Coronary artery (tissue), 2 donors: Measurements from ENCODE around the gene DNASE1L2.

Experiments
- DNase-seq: peaks from one replicate; pipeline ENCODE4 v3.0.0-alpha.2; 2017; ENCODE audit warnings: low spot score
- H3K27ac ChIP-seq, 2 donors: fragments of 200-600 bp; sonication (generic); one replicate each; pipeline ENCODE4 v1.5.1; 2016 to 2019
- H3K4me3 ChIP-seq: fragments of 200-600 bp; sonication (generic); 2 replicates; pipeline ENCODE4 v1.5.1; 2016; ENCODE audit warnings: mild to moderate bottlenecking, moderate library complexity
- TF ChIP-seq, protein P1 (sequence below): fragments of 200-600 bp; sonication (generic); IDR thresholded peaks from one replicate; pipeline ENCODE4 v1.5.1; 2019; ENCODE audit warnings: antibody characterized with exemption

Gene DNASE1L2

DNA sequence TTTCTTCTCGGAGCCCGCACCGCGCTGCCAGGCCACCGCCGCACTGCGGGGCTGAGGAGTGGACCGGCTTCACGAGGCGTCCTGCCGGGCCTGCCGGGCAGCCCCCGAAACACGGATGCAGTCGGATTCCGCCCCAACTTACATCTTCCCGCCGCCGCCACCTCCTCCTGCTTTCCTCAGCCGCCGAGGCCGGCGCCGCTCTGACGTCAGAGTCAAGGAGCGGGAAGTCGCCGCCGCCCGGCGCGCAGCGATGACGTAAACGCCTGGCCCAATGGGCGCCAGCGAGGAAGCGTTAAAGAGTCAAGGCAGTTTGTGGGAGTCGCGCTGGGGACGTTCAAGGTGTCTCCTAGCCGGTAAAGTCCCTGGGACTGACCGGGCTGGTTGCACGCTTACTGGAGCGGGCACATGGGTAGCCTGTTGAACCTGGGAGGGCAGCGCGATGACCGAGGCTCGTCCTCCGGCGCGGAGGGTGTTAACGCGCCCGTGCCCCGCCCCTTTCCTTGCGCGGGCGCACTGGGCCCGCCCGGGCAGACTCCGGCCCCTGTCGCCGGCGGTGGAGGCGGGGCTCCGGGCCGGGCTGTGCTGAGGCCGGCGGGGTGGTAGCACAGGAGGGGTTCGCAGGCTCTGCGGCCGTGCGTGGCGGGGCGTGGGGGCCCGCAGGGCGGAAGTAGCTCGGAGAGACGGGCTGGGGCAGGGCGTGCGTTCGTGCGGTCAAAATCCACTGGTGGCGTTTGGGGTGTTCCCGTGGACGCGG lies 31.8 kb downstream of the DNASE1L2 start, which contains the start of gene RNPS1:
RNPS1 (minus strand) TSS at position 214 of the 754 bp plus-strand sequence. CDS start 3,483 bp downstream, outside the sequence.
- DNase-seq: peak; percentile 96
- TF ChIP-seq, protein P1, sequence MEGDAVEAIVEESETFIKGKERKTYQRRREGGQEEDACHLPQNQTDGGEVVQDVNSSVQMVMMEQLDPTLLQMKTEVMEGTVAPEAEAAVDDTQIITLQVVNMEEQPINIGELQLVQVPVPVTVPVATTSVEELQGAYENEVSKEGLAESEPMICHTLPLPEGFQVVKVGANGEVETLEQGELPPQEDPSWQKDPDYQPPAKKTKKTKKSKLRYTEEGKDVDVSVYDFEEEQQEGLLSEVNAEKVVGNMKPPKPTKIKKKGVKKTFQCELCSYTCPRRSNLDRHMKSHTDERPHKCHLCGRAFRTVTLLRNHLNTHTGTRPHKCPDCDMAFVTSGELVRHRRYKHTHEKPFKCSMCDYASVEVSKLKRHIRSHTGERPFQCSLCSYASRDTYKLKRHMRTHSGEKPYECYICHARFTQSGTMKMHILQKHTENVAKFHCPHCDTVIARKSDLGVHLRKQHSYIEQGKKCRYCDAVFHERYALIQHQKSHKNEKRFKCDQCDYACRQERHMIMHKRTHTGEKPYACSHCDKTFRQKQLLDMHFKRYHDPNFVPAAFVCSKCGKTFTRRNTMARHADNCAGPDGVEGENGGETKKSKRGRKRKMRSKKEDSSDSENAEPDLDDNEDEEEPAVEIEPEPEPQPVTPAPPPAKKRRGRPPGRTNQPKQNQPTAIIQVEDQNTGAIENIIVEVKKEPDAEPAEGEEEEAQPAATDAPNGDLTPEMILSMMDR: no peak
- H3K27ac ChIP-seq: peak within 1 kb of the TSS; percentile 87 to 97
- H3K4me3 ChIP-seq: peak within 1 kb of the TSS; percentile 97

DNA sequence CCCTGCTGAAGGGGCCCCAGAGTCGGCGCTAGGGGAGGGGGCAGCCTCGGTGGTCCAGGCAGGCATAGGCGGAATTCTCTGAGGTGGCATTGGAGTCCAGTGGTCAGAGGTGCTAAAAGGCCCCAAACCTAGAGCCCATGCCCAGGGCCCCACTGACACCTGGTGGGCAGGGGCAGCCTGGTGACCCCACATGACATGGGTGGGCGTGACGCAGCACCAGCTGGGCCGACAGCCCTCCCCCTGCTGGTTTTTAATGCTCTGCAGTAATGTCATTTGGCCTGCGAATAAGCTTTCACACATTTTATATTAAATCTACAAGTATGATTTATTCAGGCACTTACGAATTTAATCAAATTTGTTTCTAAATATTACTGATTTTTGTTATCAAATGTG lies 33.8 kb downstream of the DNASE1L2 start:
- H3K27ac ChIP-seq: no peak overlapping the region
- no peak for DNase-seq
- H3K4me3 ChIP-seq: no peak overlapping the region
- TF ChIP-seq, protein P1: no peak

DNA sequence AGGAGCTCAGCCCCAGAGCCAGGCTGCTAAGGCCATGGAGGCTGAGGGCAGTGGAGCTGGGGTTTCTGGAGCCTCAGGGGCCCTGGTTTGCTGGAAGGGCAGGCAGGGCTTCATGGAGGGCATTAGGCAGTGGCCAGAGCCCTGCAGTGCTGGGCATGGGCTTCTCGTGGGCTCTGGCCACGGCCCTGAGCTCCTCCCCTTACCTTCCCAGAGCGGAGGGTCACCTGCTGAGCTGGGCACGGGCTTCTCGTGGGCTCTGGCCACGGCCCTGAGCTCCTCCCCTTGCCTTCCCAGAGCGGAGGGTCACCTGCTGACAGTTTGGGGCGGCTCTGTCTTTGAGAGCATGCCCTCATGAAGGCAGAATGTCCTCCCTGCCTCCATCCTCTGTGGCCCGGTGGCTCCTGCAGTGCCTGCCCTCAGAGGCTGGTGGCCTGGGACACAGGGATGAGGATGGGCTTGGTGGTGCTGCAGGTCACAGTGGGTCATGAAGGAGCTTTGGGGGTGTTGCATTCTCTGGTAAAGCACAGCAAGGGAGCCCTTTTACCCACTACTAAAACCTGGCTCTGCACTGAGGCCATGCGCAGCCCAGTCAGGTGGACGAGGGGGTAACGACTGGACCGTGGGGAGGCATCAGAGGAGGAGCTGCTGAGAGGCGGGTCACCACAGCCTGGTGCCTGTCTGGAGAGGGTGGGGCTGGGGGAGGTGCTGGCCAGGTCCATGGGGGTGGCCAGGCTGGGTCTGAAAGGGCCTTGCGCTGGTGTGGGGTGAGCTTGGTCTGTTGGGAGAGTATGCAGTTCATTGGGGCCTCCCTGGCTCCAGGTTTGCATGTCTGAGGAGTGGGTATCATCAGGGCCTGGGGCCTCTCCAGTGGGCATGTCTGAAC lies 34.6 kb downstream of the DNASE1L2 start:
- H3K27ac ChIP-seq: no peak overlapping the region
- TF ChIP-seq, protein P1: no peak
- H3K4me3 ChIP-seq: no peak overlapping the region
- no peak for DNase-seq

DNA sequence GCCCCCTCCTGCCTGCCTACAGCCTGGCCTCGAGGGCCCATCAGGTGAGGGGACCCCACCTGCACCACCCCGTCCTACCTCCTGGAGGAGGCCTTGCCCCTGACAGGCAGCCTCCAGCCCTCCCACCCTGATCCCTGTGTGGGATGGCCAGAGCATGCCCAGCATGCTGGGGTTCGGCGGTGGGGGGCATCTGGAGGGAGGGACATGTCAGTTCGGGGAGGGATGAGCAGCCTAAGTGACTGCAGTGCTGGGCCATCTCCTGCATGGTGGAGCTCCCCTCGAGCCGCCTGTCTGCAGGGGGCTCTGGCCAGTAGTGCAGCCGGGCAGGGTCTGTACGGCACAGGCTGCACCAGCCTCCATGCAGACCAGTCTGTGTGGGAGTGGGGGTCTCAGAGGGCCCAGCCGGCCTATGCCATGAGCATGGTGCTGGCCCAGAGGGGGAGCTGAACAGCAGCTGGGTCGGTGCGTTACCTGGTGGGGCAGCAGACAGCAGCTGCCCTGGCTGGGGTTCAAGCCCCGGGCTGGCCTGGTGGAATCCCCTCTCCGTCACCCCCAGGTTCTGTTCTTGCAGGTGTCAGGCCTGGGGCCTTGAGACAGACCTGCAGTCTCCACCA lies 35.7 kb downstream of the DNASE1L2 start:
- H3K4me3 ChIP-seq: no peak overlapping the region
- TF ChIP-seq, protein P1: no peak
- DNase-seq: no peak
- H3K27ac ChIP-seq: no peak overlapping the region

DNA sequence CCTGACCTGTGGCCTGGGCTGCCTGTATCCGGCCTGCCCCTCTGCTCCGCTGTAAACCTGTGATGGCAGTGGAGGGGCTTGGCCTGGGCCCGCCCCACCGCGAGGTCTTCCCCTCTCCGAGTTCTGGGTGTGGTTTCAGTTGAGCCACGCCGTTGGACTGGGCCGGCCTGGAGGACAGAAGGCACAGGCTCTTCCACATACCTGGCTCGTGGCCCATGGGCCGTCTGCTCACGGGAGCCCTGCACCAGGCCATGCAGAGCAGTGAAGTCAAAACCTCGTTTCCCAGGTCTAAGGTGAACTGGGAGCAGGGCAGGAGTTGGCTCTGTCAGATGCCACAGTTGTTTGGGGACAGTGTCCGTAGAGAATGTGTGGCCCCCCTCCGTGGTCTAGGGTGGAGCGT lies 37.2 kb downstream of the DNASE1L2 start:
- no peak for DNase-seq
- Histone ChIP-seq H3K27ac (no peak overlapping the region), H3K4me3 (no peak overlapping the region)
- TF ChIP-seq, protein P1: no peak

DNA sequence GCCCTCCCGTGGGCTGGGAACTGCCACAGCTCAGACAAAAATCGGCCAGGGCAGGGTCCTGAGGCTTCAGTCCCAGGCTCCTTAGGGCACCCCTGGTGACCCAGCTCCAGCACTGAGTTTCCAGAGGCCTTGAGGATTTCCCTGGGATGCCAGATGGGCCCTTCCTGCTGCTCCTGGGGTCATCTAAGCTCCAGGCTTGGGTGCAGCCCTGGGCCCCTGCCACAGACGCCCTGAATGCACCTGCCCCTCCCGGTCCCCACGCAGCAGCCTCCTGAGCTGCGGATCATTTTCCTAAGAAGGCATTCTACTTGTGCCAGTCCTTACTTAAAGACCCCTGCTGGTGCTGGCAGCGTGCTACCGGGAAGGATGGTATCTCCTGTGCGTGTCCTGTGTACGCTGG lies 37.7 kb downstream of the DNASE1L2 start:
- no peak overlapping the region for H3K27ac ChIP-seq
- H3K4me3 ChIP-seq: no peak overlapping the region
- DNase-seq: no peak
- TF ChIP-seq, protein P1: no peak
